Activated CD8-positive, alpha-beta T cell treated with anti-CD3 and anti-CD28 coated beads, Interleukin-2, amount 10 ng/mL, durations not matched to agents 7 days and 5 days (primary cell): ENCODE measurements around the gene NRXN3. TPM values are rescaled to one million over a fixed set of nuclear protein-coding genes. Genes with fewer than 3 reads are reported as not detected.

Source experiments
- ATAC-seq: fragments of 150-1000 bp; cut with Tn5 transposase; one replicate; pipeline ENCODE4 v1.10.0; 2021; ENCODE audit warnings: moderate library complexity
- CTCF ChIA-PET: fragments of 350-600 bp; sonication (Branson Sonifier 250); formaldehyde crosslinking; loops from one replicate; lab custom pipeline; 2021; ENCODE audit warnings: antibody characterized with exemption; lab: Charles Lee
- POLR2A ChIA-PET: fragments of 350-600 bp; sonication (Branson Sonifier 250); formaldehyde crosslinking; loops from one replicate; lab custom pipeline; 2021; ENCODE audit warnings: antibody characterized with exemption; lab: Charles Lee
- DNase-seq: peaks from one replicate; pipeline ENCODE4 v3.0.0-alpha.2; 2020
- H3K27ac Mint-ChIP-seq: one replicate; pipeline ENCODE4 v1.8.0; 2021; ENCODE audit warnings: mild to moderate bottlenecking, mixed read lengths
- H3K27me3 Mint-ChIP-seq: one replicate; pipeline ENCODE4 v1.8.0; 2021; ENCODE audit warnings: low read depth, mixed read lengths
- H3K36me3 Mint-ChIP-seq: one replicate; pipeline ENCODE4 v1.8.0; 2021; ENCODE audit warnings: low read depth, mixed read lengths
- H3K4me1 Mint-ChIP-seq: one replicate; pipeline ENCODE4 v1.8.0; 2021; ENCODE audit warnings: low read depth, mixed read lengths
- H3K4me3 Mint-ChIP-seq: one replicate; pipeline ENCODE4 v1.8.0; 2021; ENCODE audit warnings: mild to moderate bottlenecking, mixed read lengths
- H3K9me3 Mint-ChIP-seq: one replicate; pipeline ENCODE4 v1.8.0; 2022; ENCODE audit warnings: mixed read lengths; ENCODE audit not compliant: insufficient read depth
- total RNA-seq, 2 experiments: library from RNA; stranded (reverse); gene quantifications; one replicate each; pipeline ENCODE4 v1.2.3, GENCODE V29; 2021

Gene NRXN3
- total RNA-seq, 2 experiments from 2014 or later, result not detected

- DNase-seq (no peak), ATAC-seq (no peak)
- no peaks in the 10 kb centered on the region for H3K27me3 Mint-ChIP-seq
- no peaks in the 10 kb centered on the region for H3K9me3 Mint-ChIP-seq
- POLR2A ChIA-PET, result no interaction called here
- no peak overlapping the region for H3K4me3 Mint-ChIP-seq
- no peak overlapping the region for H3K27ac Mint-ChIP-seq
- H3K4me1 Mint-ChIP-seq, result no peaks in the 10 kb centered on the region
- H3K36me3 Mint-ChIP-seq, result no peaks in the 10 kb centered on the region
- CTCF ChIA-PET, result no interaction called here
Measured at GRCh38 chr14:79510659-79511058, 1340.5 kb downstream of the NRXN3 start.

GRCh38 chr14:79511146-79511545 lies 1341.0 kb downstream of the NRXN3 start:
- H3K27ac Mint-ChIP-seq, result no peak overlapping the region
- no peaks in the 10 kb centered on the region for H3K4me1 Mint-ChIP-seq
- no peaks in the 10 kb centered on the region for H3K36me3 Mint-ChIP-seq
- no peaks in the 10 kb centered on the region for H3K9me3 Mint-ChIP-seq
- H3K4me3 Mint-ChIP-seq, result no peak overlapping the region
- ChIA-PET POLR2A (no interaction called here), CTCF (no interaction called here)
- no peak for ATAC-seq
- no peaks in the 10 kb centered on the region for H3K27me3 Mint-ChIP-seq
- DNase-seq, result no peak

GRCh38 chr14:79513446-79513845 lies 1343.3 kb downstream of the NRXN3 start:
- POLR2A ChIA-PET, result no interaction called here

GRCh38 chr14:79514700-79515099 lies 1344.5 kb downstream of the NRXN3 start:
- no peak overlapping the region for H3K27ac Mint-ChIP-seq
- H3K4me1 Mint-ChIP-seq, result no peaks in the 10 kb centered on the region
- ATAC-seq (no peak), DNase-seq (no peak)
- no peaks in the 10 kb centered on the region for H3K36me3 Mint-ChIP-seq
- no peak overlapping the region for H3K4me3 Mint-ChIP-seq
- H3K9me3 Mint-ChIP-seq, result no peaks in the 10 kb centered on the region
- H3K27me3 Mint-ChIP-seq, result no peaks in the 10 kb centered on the region
- ChIA-PET CTCF (no interaction called here), POLR2A (no interaction called here)

More at GRCh38 chr14:79513446-79513845, 1343.3 kb downstream of the NRXN3 start:
- Mint-ChIP-seq H3K4me1 (no peaks in the 10 kb centered on the region), H3K9me3 (no peaks in the 10 kb centered on the region), H3K27ac (no peak overlapping the region), H3K4me3 (no peak overlapping the region), H3K36me3 (no peaks in the 10 kb centered on the region), H3K27me3 (no peaks in the 10 kb centered on the region)
- ATAC-seq (no peak), DNase-seq (no peak)
- CTCF ChIA-PET, result no interaction called here

GRCh38 chr14:79515158-79515557 lies 1345.0 kb downstream of the NRXN3 start:
- Mint-ChIP-seq H3K27me3 (no peaks in the 10 kb centered on the region), H3K36me3 (no peaks in the 10 kb centered on the region), H3K4me1 (no peaks in the 10 kb centered on the region), H3K27ac (no peak overlapping the region), H3K9me3 (no peaks in the 10 kb centered on the region), H3K4me3 (no peak overlapping the region)
- POLR2A ChIA-PET, result no interaction called here
- CTCF ChIA-PET, result no interaction called here
- DNase-seq, result no peak
- ATAC-seq, result no peak

- H3K4me3 Mint-ChIP-seq, result no peak overlapping the region
- H3K9me3 Mint-ChIP-seq, result no peaks in the 10 kb centered on the region
- no peak for ATAC-seq
- CTCF ChIA-PET, result no interaction called here
- H3K27me3 Mint-ChIP-seq, result no peaks in the 10 kb centered on the region
- no peaks in the 10 kb centered on the region for H3K36me3 Mint-ChIP-seq
- POLR2A ChIA-PET, result no interaction called here
- H3K27ac Mint-ChIP-seq, result no peak overlapping the region
- no peak for DNase-seq
- H3K4me1 Mint-ChIP-seq, result no peaks in the 10 kb centered on the region
Measured at GRCh38 chr14:79516009-79516408, 1345.8 kb downstream of the NRXN3 start.

GRCh38 chr14:79525416-79525815 lies 1355.2 kb downstream of the NRXN3 start:
- H3K27me3 Mint-ChIP-seq, result no peaks in the 10 kb centered on the region
- no peaks in the 10 kb centered on the region for H3K4me1 Mint-ChIP-seq
- DNase-seq (no peak), ATAC-seq (no peak)
- H3K9me3 Mint-ChIP-seq, result no peaks in the 10 kb centered on the region
- no peaks in the 10 kb centered on the region for H3K36me3 Mint-ChIP-seq
- POLR2A ChIA-PET, result no interaction called here
- CTCF ChIA-PET, result no interaction called here
- H3K27ac Mint-ChIP-seq, result no peak overlapping the region
- no peak overlapping the region for H3K4me3 Mint-ChIP-seq

- no peaks in the 10 kb centered on the region for H3K36me3 Mint-ChIP-seq
- ATAC-seq, result no peak
Measured at GRCh38 chr14:79528828-79529416, 1358.7 kb downstream of the NRXN3 start.

GRCh38 chr14:79530555-79530954 lies 1360.4 kb downstream of the NRXN3 start:
- ATAC-seq (no peak), DNase-seq (no peak)
- POLR2A ChIA-PET, result no interaction called here
- CTCF ChIA-PET, result no interaction called here
- Mint-ChIP-seq H3K27me3 (no peaks in the 10 kb centered on the region), H3K4me3 (no peak overlapping the region), H3K9me3 (no peaks in the 10 kb centered on the region), H3K4me1 (no peaks in the 10 kb centered on the region), H3K27ac (no peak overlapping the region), H3K36me3 (no peaks in the 10 kb centered on the region)

More at GRCh38 chr14:79528828-79529416, 1358.7 kb downstream of the NRXN3 start:
- Mint-ChIP-seq H3K9me3 (no peaks in the 10 kb centered on the region), H3K4me1 (no peaks in the 10 kb centered on the region), H3K27me3 (no peaks in the 10 kb centered on the region), H3K27ac (no peak overlapping the region), H3K4me3 (no peak overlapping the region)
- ChIA-PET CTCF (no interaction called here), POLR2A (no interaction called here)
- no peak for DNase-seq

- H3K4me3 Mint-ChIP-seq, result no peak overlapping the region
Measured at GRCh38 chr14:79534703-79535353, 1364.7 kb downstream of the NRXN3 start.

GRCh38 chr14:79540394-79540793 lies 1370.2 kb downstream of the NRXN3 start:
- DNase-seq, result no peak
- Mint-ChIP-seq H3K27ac (no peak overlapping the region), H3K4me3 (no peak overlapping the region), H3K36me3 (no peaks in the 10 kb centered on the region), H3K4me1 (no peaks in the 10 kb centered on the region), H3K27me3 (no peaks in the 10 kb centered on the region), H3K9me3 (peaks cover 3% of the 10 kb centered on the region)
- no peak for ATAC-seq
- POLR2A ChIA-PET, result interaction anchor here (0.6 kb wide), 1 partner anchor 1092 kb away, joined by 4 read pairs; no protein-coding TSS in a partner anchor
- CTCF ChIA-PET, result no interaction called here

More at GRCh38 chr14:79534703-79535353, 1364.7 kb downstream of the NRXN3 start:
- ChIA-PET CTCF (no interaction called here), POLR2A (no interaction called here)
- Mint-ChIP-seq H3K9me3 (no peaks in the 10 kb centered on the region), H3K4me1 (no peaks in the 10 kb centered on the region), H3K36me3 (no peaks in the 10 kb centered on the region), H3K27ac (no peak overlapping the region), H3K27me3 (no peaks in the 10 kb centered on the region)
- DNase-seq (no peak), ATAC-seq (no peak)

GRCh38 chr14:79542121-79542520 lies 1371.9 kb downstream of the NRXN3 start:
- H3K9me3 Mint-ChIP-seq, result peaks cover 3% of the 10 kb centered on the region
- no peak for ATAC-seq
- CTCF ChIA-PET, result no interaction called here
- POLR2A ChIA-PET, result no interaction called here
- no peaks in the 10 kb centered on the region for H3K4me1 Mint-ChIP-seq
- no peak overlapping the region for H3K4me3 Mint-ChIP-seq
- no peak overlapping the region for H3K27ac Mint-ChIP-seq
- no peaks in the 10 kb centered on the region for H3K36me3 Mint-ChIP-seq
- no peaks in the 10 kb centered on the region for H3K27me3 Mint-ChIP-seq
- no peak for DNase-seq
